Stimulated activated CD8-positive, alpha-beta memory T cell treated with anti-CD3 and anti-CD28 coated beads, Interleukin-7, amount 100 ng/mL, for 24 hours (primary cell): ENCODE data around the gene THRB.

ENCODE experiments used
- DNase-seq: peaks from one replicate; pipeline ENCODE4 v3.0.0-alpha.2; 2020; ENCODE audit warnings: low read depth

The THRB gene

DNA sequence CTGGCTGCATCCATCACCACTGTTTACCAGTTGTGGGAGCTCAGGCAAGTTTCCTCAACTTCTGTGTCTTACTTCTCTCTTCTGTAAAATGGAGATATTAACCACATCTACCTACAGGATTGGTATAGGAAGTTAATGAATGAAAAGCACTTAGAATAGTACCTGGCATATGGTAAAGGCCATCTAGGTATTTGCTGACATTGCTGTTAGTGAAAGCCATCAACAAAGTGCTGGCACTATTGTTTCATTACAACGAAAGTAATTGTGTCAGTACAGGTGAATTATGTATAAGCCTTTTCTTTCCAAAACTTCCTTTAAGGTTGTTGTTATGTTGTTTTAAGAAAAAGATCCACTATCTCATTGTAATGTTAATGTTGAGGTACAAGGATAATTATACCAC, 352.5 kb downstream of the THRB start:
- no peak for DNase-seq

DNA sequence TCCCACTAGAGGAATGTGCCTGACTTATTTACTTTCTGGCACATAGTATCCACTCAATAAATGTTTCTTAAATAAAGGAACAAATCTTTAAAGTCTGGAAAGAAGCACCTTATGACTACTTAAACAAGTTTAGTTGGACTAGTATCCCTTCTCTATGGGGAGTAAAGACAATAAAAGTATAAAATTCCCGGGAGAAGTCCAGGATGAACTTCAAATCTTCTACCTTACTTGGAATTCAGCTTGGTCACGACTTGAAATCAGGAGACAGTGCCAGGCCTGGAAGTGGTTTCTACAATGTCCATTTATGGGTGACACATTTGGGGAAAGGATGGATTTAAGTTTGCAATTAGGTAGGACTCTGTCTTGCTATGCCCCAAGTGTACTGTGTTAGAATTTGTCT, 353.1 kb downstream of the THRB start:
- no peak for DNase-seq

GRCh38 chr3:24139463-24140412, 354.9 kb downstream of the THRB start:
- DNase-seq: no peak

- DNase-seq: no peak
Measured at GRCh38 chr3:24138876-24139256, 355.8 kb downstream of the THRB start.

- no peak for DNase-seq
Measured at GRCh38 chr3:24137958-24138875, 356.4 kb downstream of the THRB start.

DNA sequence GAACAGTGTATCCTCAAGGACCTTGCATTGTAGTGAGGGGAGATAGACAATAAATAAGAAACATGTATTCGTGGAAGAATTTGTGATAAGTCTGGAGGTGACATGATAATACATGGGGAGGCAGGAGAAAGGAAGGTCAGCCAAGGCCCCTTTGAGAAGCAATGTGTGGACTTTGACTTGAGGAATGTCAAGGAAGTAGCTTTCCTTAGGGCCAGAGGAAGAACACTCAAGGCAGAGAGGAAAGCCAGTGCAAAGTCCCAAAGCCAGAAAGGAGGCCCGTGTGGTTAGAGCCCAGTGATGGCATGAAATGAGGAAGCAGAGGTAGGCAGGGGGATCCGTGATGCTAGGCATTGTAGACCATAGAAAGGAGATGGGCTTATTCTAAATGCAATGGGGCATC, 357.3 kb downstream of the THRB start:
- DNase-seq: no peak

DNA sequence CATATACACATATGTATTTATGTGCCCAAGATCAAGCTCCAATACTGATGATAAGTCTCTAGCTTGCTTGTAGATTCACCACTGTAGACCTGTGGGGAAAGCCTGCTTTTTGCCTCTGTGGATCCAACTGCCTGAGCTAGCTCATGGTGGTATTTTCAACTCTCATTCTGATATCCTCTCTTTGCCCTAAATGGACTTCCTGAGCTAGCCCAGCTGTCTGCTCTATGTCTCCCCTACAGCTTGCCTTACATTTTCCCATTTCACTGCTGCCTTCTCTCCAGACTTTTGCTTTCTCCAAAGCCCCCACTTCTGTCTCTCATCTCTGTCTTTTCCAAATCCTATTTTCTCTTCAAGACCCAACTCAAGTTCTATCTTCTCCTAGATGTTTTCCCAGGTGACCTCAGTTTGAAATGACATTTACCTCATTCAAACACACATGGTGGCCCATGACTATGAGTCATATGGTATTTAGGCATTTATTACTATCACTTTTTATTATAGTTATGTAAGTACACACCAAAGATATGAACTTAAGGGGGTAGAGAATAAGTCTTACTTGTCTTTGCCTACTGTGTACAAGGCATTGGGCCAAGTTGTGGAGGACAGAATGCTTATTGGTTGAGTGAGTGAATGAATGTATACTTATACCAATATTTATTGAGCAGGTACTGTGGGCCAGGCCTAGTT, 357.9 kb downstream of the THRB start:
- no peak for DNase-seq

DNA sequence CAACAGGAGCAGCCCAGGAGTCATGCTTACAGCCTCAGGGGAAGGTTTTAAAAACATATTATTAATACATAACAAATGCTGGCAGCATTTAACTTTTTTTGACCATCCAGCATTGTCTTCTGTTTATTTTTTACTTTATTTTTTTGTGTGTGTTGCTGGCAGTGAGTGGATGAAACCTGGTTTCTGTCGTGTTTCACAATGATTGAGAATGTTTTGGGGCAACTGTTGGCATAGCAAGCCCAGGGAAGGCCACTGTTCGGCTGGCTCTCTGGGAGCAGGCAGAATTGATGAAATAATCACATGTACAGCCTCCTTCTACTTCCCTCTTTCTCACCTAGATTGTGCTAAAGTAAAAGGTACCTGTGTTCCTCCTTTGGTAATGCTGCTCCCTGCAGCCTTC, 359.4 kb downstream of the THRB start:
- no peak for DNase-seq

DNA sequence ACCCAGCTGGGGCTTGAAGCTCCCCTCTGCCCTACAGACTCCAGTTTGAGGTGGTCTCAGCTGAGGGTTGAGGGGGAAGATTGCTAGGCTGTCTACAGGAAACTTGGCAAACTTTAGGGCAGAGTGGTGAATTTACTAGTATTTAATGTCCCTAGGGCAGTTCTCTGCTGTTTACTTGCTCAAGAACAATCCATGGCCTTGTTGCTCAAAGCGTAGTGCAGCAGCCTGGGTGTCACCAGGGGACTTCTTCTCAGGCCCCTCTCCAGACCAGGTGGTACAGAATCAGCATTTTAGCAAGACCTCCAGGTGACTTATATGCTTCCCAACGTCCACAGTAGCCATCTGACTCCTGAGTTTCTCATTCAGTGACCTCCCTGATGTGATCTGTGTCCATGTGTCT, 360.7 kb downstream of the THRB start:
- no peak for DNase-seq

DNA sequence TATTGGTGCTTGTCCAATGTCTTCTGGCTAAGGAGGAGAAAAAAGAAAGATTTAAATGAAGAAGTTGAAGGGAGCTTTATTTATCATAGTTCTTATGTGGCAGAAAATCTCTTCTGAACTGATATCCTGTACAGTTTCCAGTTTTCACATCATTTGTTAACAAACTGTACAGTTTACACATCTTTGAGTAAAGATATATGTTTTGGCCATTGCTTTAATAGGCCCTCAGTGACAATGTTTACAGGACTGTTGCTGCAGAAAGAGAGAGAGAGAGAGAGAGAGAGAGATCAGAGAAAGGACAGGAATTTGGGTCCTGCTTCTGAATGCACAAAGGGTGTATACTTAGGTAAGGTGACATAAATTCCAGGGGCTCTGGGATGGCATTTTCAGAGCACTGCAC, 361.2 kb downstream of the THRB start:
- DNase-seq: no peak

DNA sequence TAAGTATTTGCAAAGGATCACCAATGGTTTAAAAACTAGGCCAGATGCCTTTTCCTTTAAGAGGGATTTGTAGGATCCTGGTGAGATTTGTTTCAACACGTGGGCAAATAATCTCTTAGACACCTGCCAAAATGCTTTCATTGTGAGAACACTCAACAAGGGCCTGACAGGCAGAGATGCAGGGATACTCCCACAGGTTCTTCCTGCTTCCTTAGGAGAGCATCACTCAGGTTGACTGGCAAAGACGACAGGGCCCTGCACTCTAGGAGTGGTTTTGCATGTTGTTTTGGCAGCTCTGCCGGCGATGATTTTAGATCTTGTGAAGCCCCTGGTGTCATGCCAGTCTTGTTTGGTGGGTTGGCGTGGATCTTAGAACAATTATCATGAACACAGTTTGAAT, 365.1 kb downstream of the THRB start:
- DNase-seq: no peak

DNA sequence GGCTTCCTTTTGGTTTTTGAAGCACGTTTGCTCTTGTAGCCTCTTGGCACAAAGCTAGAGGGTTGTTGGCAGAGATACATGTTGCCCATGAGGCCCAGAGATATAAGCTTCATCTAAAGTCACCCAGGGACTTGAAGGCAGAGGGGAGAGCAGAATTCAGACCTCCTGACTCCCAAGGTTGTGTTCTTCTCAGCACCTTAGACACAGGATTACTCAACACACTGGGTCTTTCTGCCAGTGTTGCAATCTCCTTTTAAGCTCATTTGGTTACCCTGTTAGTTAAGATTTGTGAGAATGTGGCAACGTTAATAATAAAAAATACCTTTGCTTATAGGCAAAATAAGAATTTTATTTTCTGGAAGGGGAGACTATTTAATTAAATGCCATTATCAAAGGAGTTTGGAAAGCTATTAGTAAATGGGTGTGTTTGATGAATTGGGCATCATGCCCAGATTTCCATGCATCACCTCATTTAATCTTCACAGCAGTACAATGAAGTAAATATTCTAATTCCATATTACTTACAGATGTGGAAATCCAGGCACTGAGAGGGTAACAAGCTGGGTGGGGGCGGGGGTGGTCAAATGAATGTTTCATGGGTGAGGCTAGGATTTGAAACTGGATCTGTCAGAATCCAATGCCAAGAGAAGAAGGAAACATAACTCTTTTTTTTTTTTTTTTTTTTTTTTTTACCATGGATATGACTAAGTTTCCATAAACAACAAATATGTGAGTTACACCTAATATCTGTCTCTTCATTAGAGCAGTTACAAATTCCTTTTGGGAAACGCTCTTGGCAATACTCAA, 366.2 kb downstream of the THRB start:
- DNase-seq: no peak

GRCh38 chr3:24123596-24123995, 371.1 kb downstream of the THRB start:
- no peak for DNase-seq

DNA sequence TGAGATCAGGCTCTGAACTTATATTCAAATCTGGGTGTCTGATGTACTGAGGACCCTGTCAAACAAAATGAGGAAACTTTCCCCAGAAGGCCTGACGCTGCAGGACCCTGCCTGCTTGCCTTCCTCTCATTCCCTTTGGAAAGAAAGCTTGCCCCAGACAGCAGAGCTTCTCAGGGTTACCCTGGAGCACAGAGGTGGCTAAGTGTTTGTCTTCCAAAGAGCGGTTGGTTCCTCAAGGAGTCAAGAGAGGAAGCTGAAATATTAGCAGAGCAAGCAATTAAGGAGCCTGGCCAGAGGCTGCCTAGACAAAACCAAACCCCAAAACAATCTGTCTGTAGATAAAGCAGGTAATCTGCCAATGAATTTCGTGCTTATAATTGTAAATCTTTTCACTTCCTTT, 374.2 kb downstream of the THRB start:
- no peak for DNase-seq

DNA sequence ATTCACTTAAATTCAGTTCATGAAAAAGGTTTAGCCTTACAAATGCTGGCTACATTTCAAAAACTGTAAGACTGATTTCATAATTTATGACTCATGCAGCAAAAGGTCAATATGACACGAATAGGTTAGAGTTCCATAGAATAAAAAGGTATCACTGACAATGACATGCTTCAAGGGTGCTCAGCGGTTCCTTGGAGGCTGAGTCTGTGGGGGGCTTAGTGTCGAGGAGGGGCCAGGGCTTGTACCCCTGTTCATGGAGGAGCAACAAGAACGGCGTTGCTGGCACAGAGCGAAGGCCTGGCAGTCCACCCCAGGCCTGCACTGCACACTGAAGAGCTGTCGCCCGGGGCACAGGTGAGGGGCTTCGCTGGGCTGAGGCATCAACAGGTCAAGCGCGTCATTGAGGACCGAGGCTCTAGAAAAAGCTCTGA, 375.3 kb downstream of the THRB start:
- DNase-seq: no peak

GRCh38 chr3:24117508-24117907, 377.1 kb downstream of the THRB start:
- DNase-seq: no peak

DNA sequence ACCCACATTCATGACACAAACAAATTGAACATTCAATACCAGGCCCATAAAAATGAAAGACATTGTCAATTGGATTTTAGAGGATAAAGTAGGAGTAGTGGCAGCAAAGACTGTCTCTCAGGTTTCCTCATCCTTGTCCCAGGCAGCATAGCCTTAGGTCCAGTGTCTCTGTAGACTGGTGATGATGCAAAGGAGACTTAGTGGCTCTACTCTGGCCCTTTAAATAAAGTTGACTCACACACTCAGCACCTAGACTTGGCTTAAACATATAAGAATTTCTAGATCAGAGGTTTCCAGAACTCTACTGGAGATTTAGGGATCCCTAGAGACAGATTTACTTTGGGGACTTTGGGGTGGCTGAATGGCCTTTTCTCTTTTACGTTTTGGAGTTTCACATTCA, 382.9 kb downstream of the THRB start:
- DNase-seq: no peak

GRCh38 chr3:24110051-24110450, 384.6 kb downstream of the THRB start:
- no peak for DNase-seq

DNA sequence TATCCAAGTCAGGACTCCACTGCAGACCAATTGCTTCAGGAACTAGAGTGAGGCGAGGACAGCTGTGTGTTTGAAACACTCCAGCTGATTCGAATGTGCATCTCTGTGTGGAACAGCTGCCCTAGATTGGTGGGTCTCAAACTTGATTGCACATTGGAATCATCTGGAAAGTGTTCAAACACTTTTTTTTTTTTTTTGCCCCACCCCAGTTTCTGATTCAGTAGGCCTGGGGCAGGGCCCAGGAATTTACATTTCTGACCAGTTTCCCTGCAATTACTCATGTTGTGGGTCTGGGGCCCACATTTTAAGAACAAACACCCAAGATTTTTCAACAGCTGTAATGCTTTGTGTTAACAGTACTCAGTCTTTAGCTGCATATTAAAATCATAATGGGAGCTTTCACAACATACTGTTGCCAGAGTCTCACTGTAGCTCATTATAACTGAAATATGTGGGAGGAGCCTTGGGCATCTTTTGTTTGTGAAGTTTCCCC, 392.9 kb downstream of the THRB start:
- no peak for DNase-seq

GRCh38 chr3:24100696-24101402, 393.8 kb downstream of the THRB start:
- DNase-seq: no peak
